Stimulated activated CD8-positive, alpha-beta memory T cell treated with anti-CD3 and anti-CD28 coated beads, Interleukin-4, amount 100 ng/mL, for 1 hour (primary cell): ENCODE data around the gene MIX23.
"Not testable (repeated sequence)": the region's sequence is repeated elsewhere in the genome, so short reads cannot be mapped to it uniquely, and the experiment has no call there.

ENCODE experiments used
- DNase-seq, 2 donors: peaks; one replicate each; pipeline ENCODE4 v3.0.0-alpha.2; 2020; ENCODE audit warnings: low read depth in 2 of 2, low spot score in 1 of 2

Gene MIX23

GRCh38 chr3:122392868-122393844 is 10.1 kb upstream of the MIX23 start:
- no peak for DNase-seq

GRCh38 chr3:122391681-122392446 is 8.8 kb upstream of the MIX23 start:
- no peak for DNase-seq

- DNase-seq = no peak
These were observed 7.6 kb upstream of the MIX23 start for GRCh38 chr3:122390665-122391064.

- DNase-seq = no peak
These were observed 6.9 kb upstream of the MIX23 start for GRCh38 chr3:122389892-122390291.

GRCh38 chr3:122389197-122389596 is 6.2 kb upstream of the MIX23 start:
- DNase-seq = no peak

GRCh38 chr3:122387709-122388108 is 4.7 kb upstream of the MIX23 start:
- no peak for DNase-seq

- peak; percentile 75 to 86 for DNase-seq
These were observed 1.0 kb upstream of the MIX23 start, which contains the start of gene FAM162A for GRCh38 chr3:122383771-122384697. FAM162A (plus strand) TSS chr3:122384182; CDS start chr3:122384266, 84 bp downstream.

GRCh38 chr3:122377975-122378374 is 5.1 kb downstream of the MIX23 start:
- no peak for DNase-seq

GRCh38 chr3:122374034-122374433 is 9.0 kb downstream of the MIX23 start:
- DNase-seq = no peak

- no peak for DNase-seq
These were observed 16.7 kb downstream of the MIX23 start for GRCh38 chr3:122366379-122366749.

- DNase-seq = not testable (repeated sequence)
These were observed 17.3 kb downstream of the MIX23 start for GRCh38 chr3:122365582-122366378.

- DNase-seq = no peak
These were observed 18.0 kb downstream of the MIX23 start for GRCh38 chr3:122365073-122365472.

GRCh38 chr3:122364490-122364889 is 18.5 kb downstream of the MIX23 start:
- no peak for DNase-seq

GRCh38 chr3:122362026-122362425 is 21.0 kb downstream of the MIX23 start:
- DNase-seq = no peak

GRCh38 chr3:122358703-122359032 is 24.4 kb downstream of the MIX23 start:
- no peak for DNase-seq

GRCh38 chr3:122357828-122358702 is 25.0 kb downstream of the MIX23 start:
- no peak for DNase-seq

- DNase-seq = no peak
These were observed 26.6 kb downstream of the MIX23 start for GRCh38 chr3:122356402-122356801.

GRCh38 chr3:122355612-122356011 is 27.4 kb downstream of the MIX23 start:
- DNase-seq = no peak

GRCh38 chr3:122353893-122354401 is 29.1 kb downstream of the MIX23 start:
- DNase-seq = no peak
